LNCAP (cell line): ENCODE data around the gene B3GNT9.

Experiments used
- TF ChIP-seq, protein P1 (sequence below): fragments of 450-650 bp; IDR thresholded peaks from 2 replicates; pipeline ENCODE4 v1.5.1; 2017; ENCODE audit warnings: mild to moderate bottlenecking

B3GNT9 gene

GRCh38 chr16:67190041-67190440 is 39.2 kb upstream of the B3GNT9 start, which contains the start of gene EXOC3L1:
Gene EXOC3L1 (minus strand): TSS chr16:67190136. CDS start chr16:67189676, 460 bp downstream.
- TF ChIP-seq, protein P1, sequence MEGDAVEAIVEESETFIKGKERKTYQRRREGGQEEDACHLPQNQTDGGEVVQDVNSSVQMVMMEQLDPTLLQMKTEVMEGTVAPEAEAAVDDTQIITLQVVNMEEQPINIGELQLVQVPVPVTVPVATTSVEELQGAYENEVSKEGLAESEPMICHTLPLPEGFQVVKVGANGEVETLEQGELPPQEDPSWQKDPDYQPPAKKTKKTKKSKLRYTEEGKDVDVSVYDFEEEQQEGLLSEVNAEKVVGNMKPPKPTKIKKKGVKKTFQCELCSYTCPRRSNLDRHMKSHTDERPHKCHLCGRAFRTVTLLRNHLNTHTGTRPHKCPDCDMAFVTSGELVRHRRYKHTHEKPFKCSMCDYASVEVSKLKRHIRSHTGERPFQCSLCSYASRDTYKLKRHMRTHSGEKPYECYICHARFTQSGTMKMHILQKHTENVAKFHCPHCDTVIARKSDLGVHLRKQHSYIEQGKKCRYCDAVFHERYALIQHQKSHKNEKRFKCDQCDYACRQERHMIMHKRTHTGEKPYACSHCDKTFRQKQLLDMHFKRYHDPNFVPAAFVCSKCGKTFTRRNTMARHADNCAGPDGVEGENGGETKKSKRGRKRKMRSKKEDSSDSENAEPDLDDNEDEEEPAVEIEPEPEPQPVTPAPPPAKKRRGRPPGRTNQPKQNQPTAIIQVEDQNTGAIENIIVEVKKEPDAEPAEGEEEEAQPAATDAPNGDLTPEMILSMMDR: no peak

DNA sequence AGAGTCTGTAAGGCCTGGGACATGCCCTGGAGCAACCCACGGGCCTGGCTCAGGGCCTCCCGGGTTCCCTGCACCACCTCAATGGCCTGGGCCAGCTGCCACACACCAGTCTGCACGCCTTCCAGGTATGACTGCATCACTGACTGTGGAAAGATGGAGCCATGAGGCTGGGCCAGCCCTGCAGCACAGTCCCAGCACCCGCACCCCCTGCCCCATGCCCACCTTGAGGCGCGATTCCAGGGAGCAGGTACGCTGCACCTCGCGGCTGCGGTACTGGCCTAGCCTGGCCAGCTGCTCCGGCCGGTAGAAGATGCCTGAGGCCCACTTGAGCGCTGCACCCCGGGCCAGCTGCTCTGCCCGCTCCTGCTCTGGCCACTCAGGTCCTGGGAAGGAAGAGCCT is 38.0 kb upstream of the B3GNT9 start:
- TF ChIP-seq, protein P1: no peak

DNA sequence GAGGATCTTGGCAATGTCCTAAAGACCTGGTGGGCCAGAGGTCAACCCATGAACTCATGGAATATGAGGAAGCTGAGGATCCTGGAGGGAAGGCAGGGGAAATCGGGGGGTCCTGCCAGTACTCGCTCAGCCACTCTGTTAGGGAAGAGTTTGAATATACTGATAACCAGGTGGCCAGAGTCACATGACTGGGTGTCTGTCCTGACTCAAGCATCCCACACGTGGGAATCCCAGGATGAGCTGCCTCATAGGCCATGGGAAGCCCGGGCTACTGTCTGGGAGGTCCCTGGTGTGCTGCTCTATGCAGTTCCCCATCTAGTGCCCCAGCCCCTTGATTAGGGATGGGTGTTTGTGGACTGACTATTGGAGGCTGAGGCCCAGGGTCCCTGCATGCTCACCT is 37.5 kb upstream of the B3GNT9 start:
- TF ChIP-seq, protein P1: no peak

- TF ChIP-seq, protein P1: no peak
These were observed 36.5 kb upstream of the B3GNT9 start for GRCh38 chr16:67187175-67187890.

DNA sequence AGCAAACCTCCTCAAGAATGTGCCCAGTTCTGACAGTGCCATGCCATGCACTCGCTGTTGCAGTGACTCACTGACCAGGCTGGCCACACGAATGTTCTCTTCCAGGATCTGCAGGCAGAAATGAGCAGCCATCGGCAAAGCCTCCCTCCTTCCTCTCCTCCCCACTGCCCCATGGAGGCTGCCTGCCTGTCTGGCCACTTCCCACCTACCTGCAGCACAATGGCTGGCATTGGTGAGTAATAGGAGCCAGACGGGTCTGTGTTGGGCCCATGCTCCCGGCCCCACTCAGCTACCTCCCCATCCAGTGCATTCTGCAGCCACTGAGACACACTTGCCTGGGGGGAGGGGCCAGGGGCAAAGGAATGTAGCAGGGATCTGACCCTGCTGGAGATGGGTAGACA is 35.8 kb upstream of the B3GNT9 start:
- TF ChIP-seq, protein P1: no peak

DNA sequence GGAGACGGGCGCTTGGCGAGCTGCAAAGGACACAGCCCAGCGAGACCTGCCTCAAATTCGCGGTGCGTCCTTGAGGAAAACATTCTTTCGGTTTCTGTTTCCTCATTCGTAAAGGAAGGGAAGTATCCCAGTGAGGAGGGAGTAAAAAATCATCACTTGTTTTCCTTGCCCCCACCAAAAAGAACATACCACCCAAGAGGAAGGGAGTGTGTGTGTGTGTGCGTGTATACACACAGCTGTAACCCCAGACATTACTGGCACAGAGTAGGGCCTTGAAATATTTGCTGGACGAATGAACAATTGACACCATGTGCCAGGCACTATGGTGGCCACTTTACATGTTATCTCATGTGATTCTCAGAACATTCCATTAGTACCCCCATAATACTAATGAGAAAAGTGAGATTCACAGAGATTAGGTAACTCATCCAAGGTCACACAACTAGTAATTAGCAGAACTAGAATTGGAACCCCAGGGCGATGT is 34.9 kb upstream of the B3GNT9 start:
- TF ChIP-seq, protein P1: no peak; the same call in 1 of the 2 replicates

DNA sequence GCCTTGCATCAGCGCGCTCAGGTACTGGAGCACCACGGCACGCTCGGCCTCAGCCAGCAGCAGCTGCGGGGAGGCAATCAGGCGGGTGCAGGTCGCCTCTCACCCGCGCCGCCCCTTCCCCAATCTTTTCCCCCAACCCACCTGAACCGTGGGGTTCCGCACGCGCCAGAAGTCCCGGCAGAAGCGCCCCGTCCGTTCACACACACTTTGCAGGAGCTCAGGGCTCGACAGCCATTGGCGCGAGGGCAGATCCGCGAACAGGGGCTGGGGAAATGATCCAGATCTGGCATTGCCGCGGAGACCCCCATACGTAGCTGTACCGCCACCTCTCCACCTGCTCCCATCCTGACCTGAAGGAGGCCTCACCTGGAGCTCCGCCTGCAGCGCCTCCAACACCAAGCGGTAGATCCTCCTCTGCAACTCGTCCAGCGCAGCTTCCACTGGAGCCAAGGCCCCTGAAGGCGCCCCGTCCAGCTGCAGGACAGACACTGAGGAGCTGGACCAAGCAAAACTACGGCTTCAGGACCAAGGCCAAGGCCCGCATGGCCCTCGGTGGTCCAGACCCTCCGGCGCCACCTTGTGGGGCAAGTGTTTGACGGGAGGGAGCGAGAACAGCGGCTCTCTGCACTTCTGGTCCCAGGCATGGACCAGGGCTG is 34.3 kb upstream of the B3GNT9 start:
- TF ChIP-seq, protein P1: peak; percentile 45
